ENCODE results near the gene EXD3. TPM values are rescaled to one million over a fixed set of nuclear protein-coding genes. Genes with fewer than 3 reads are reported as not detected.

EXD3 gene
- total and polyA plus RNA-seq, 9 of the 15 experiments (the other 6 are each of a cell fraction or from before 2014, with no cell fraction given) = 0.29 to 12.5 (median 3.9) TPM

DNA sequence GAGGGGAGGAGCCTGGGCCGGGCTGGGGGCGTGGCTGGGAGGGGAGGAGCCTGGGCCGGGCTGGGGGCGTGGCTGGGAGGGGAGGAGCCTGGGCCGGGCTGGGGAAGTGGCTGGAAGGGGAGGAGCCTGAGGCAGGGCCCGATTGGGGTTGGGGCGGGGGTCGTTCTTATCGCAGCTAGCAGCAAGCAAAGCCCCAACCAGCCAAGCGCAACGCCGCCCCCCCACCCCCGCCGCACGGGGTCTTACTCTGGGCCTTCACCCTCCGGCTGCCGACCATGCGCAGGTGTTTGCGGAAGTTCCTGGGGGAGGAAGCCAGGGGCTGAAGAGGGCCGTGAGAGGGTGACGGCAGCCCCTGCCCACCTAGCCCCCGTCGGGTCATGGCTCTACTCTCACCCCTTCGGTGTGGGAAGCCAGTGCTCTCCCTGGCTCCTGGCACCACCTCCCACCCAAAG lies 31.2 kb upstream of the EXD3 start:
- intact Hi-C loops (cut with micrococcal nuclease) (no loop called here), in situ Hi-C loops (cut with MboI) (no loop called here)
- H3K4me1 ChIP-seq (replicated peaks in 1 of 2; ENCODE audit: control insufficient read depth in 2 of 2, insufficient read depth in 2 of 2, low read length in 2 of 2) = peaks cover 7 to 88% of the 10 kb centered on the region in 2 experiments
- FAIRE-seq = no peak
- H3K27me3 ChIP-seq (ENCODE audit: control insufficient read depth in 2 of 2, insufficient read depth in 2 of 2, low read length in 2 of 2) = no peaks in the 10 kb centered on the region
- ATAC-seq = peak; percentile 73
- no TSS peak for BruUV-seq (replicated peaks)
- H3K9ac ChIP-seq (ENCODE audit: insufficient read depth in 1 of 2, low read depth in 2 of 2, low read length in 2 of 2) = peak overlapping the region in 1 of 2 experiments; percentile 91; a peak in 2 of 4 replicates
- DNase-seq (ENCODE audit: extremely low read depth in 1 of 4, low spot score in 3 of 4) = peak; percentile 67 to 82 (median 70)
- H3K9me1 ChIP-seq (ENCODE audit: control insufficient read depth, insufficient read depth, low read length) = no peaks in the 10 kb centered on the region
- peak overlapping the region; percentile 51; the same call in 2 of the 3 replicates for H3K27ac ChIP-seq (ENCODE audit: extremely low read depth, low read depth, low read length)
- no peaks in the 10 kb centered on the region for H4K20me1 ChIP-seq (replicated peaks; ENCODE audit: control insufficient read depth, insufficient read depth, low read length)
- peak overlapping the region; percentile 71 for H3K4me2 ChIP-seq (ENCODE audit: insufficient read depth, low read length)
- peaks cover 67% of the 10 kb centered on the region for H3K36me3 ChIP-seq (ENCODE audit: control insufficient read depth, insufficient read depth, low read length)
- POLR2A ChIA-PET = no interaction called here
- CTCF ChIA-PET (ENCODE audit: low intra/inter-chr PET ratio) = no interaction called here
- 4% methylated on average over 3 of the region's 24 CpGs for WGBS (ENCODE audit: insufficient coverage, low coverage, missing lambda C conversion rate)
- peak overlapping the region; percentile 34 for H3K4me3 ChIP-seq
- no peaks in the 10 kb centered on the region for H3K9me3 ChIP-seq (replicated peaks; ENCODE audit: control insufficient read depth, insufficient read depth, low read depth, low read length)
- H2AFZ ChIP-seq (ENCODE audit: low read depth, low read length) = 0 out of 2 replicates have a peak overlapping the region, but pooled peaks have one; percentile 32
- H3K79me2 ChIP-seq (ENCODE audit: control insufficient read depth, insufficient read depth, low read length) = peaks cover 12% of the 10 kb centered on the region
- TF ChIP-seq, protein P1, sequence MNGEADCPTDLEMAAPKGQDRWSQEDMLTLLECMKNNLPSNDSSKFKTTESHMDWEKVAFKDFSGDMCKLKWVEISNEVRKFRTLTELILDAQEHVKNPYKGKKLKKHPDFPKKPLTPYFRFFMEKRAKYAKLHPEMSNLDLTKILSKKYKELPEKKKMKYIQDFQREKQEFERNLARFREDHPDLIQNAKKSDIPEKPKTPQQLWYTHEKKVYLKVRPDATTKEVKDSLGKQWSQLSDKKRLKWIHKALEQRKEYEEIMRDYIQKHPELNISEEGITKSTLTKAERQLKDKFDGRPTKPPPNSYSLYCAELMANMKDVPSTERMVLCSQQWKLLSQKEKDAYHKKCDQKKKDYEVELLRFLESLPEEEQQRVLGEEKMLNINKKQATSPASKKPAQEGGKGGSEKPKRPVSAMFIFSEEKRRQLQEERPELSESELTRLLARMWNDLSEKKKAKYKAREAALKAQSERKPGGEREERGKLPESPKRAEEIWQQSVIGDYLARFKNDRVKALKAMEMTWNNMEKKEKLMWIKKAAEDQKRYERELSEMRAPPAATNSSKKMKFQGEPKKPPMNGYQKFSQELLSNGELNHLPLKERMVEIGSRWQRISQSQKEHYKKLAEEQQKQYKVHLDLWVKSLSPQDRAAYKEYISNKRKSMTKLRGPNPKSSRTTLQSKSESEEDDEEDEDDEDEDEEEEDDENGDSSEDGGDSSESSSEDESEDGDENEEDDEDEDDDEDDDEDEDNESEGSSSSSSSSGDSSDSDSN (IDR thresholded peaks at IDR 0.05; ENCODE audit: borderline replicate concordance in 1 of 2, low read depth in 2 of 2, low read length in 2 of 2) = no peak
- TF ChIP-seq ETV1 (tag; conservative IDR thresholded peaks at IDR 0.05; ENCODE audit: low read depth) (no peak), PRMT5 (CRISPR knock-in tag; IDR thresholded peaks at IDR 0.05) (no peak), ZNF561 (CRISPR knock-in tag; conservative IDR thresholded peaks at IDR 0.05) (no peak), PHB2 (IDR thresholded peaks at IDR 0.05; ENCODE audit: low read depth) (no peak), ILK (tag; IDR thresholded peaks at IDR 0.05; ENCODE audit: borderline replicate concordance, low read depth) (no peak), PHF8 (IDR thresholded peaks at IDR 0.05; ENCODE audit: borderline replicate concordance, low read length) (peak; percentile 22; the same call in 1 of the 2 replicates), ZNF766 (CRISPR knock-in tag; conservative IDR thresholded peaks at IDR 0.05) (no peak), SAP30 (IDR thresholded peaks at IDR 0.05; ENCODE audit: borderline replicate concordance, insufficient read depth, low read depth, low read length, poor library complexity, severe bottlenecking) (peak; percentile 21), ZNF263 (CRISPR knock-in tag; IDR thresholded peaks at IDR 0.05; ENCODE audit: borderline replicate concordance) (0 out of 2 replicates have a peak, but pooled peaks have one; percentile 35)
- TF ChIP-seq, protein P2, sequence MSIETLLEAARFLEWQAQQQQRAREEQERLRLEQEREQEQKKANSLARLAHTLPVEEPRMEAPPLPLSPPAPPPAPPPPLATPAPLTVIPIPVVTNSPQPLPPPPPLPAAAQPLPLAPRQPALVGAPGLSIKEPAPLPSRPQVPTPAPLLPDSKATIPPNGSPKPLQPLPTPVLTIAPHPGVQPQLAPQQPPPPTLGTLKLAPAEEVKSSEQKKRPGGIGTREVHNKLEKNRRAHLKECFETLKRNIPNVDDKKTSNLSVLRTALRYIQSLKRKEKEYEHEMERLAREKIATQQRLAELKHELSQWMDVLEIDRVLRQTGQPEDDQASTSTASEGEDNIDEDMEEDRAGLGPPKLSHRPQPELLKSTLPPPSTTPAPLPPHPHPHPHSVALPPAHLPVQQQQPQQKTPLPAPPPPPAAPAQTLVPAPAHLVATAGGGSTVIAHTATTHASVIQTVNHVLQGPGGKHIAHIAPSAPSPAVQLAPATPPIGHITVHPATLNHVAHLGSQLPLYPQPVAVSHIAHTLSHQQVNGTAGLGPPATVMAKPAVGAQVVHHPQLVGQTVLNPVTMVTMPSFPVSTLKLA (conservative IDR thresholded peaks at IDR 0.05) = peak in 1 of 2 experiments; percentile 35; a peak in 2 of 4 replicates
- TF ChIP-seq, protein P3, sequence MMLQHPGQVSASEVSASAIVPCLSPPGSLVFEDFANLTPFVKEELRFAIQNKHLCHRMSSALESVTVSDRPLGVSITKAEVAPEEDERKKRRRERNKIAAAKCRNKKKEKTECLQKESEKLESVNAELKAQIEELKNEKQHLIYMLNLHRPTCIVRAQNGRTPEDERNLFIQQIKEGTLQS (IDR thresholded peaks at IDR 0.05) = no peak
- TF ChIP-seq, protein P3 (CRISPR knock-in tag; conservative IDR thresholded peaks at IDR 0.05) = no peak
- TF ChIP-seq, protein P4, sequence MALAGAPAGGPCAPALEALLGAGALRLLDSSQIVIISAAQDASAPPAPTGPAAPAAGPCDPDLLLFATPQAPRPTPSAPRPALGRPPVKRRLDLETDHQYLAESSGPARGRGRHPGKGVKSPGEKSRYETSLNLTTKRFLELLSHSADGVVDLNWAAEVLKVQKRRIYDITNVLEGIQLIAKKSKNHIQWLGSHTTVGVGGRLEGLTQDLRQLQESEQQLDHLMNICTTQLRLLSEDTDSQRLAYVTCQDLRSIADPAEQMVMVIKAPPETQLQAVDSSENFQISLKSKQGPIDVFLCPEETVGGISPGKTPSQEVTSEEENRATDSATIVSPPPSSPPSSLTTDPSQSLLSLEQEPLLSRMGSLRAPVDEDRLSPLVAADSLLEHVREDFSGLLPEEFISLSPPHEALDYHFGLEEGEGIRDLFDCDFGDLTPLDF (CRISPR knock-in tag; IDR thresholded peaks at IDR 0.05) = no peak
